Liver (tissue), 3 donors: ENCODE results near the gene ADK.
"Not testable (repeated sequence)": the region's sequence is repeated elsewhere in the genome, so short reads cannot be mapped to it uniquely, and the experiment has no call there.

Experiments
- JUND ChIP-seq, 2 donors: IDR thresholded peaks; 2 replicates each; pipeline ENCODE4 v1.6.1; 2016; ENCODE audit warnings: antibody characterized with exemption in 2 of 2
- RAD21 ChIP-seq, 2 donors: IDR thresholded peaks; 2 replicates each; pipeline ENCODE4 v1.6.1; 2016; ENCODE audit warnings: antibody characterized with exemption in 2 of 2, mild to moderate bottlenecking in 2 of 2
- RXRA ChIP-seq, 2 donors: IDR thresholded peaks; 2 replicates each; pipeline ENCODE4 v1.6.1; 2017 to 2018; ENCODE audit warnings: antibody characterized with exemption in 2 of 2, mild to moderate bottlenecking in 1 of 2
- SP1 ChIP-seq: IDR thresholded peaks from 2 replicates; pipeline ENCODE4 v1.6.1; 2018; ENCODE audit warnings: antibody characterized with exemption, mild to moderate bottlenecking
- TAF1 ChIP-seq: conservative IDR thresholded peaks from 2 replicates; pipeline ENCODE4 v1.6.1; 2016; ENCODE audit warnings: antibody characterized with exemption, mild to moderate bottlenecking
- YY1 ChIP-seq: IDR thresholded peaks from 2 replicates; pipeline ENCODE4 v1.6.1; 2016; ENCODE audit warnings: antibody characterized with exemption, mild to moderate bottlenecking
- TF ChIP-seq, protein P1 (sequence below): fragments of 150-350 bp; IDR thresholded peaks from 2 replicates; pipeline ENCODE4 v1.5.1; 2017; ENCODE audit warnings: improper control_type of control experiment, low read depth, low read length; ENCODE audit not compliant: missing input control
- TF ChIP-seq, protein P2 (sequence below): IDR thresholded peaks from 2 replicates; pipeline ENCODE4 v1.6.1; 2016; ENCODE audit warnings: antibody characterized with exemption
- donor health status: healthy.
- donor health status: healthy.

DNA sequence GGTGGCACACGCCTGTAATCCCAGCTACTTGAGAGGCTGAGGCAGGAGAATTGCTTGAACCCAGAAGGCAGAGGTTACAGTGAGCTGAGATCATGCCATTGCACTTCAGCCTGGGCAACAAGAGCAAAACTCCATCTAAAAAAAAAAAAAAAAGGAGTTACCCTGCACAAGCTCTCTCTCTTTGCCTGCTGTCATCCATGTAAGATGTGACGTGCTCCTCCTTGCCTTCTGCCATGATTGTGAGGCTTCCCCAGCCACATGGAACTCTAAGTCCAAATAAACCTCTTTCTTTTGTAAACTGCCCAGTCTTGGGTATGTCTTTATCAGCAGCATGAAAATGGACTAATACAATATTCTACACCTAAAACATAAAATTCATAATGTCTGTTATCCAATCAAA lies 429.4 kb downstream of the ADK start:
- TF ChIP-seq RAD21 (IDR thresholded peaks at IDR 0.05); YY1; RXRA (IDR thresholded peaks at IDR 0.05); TAF1; SP1; JUND (IDR thresholded peaks at IDR 0.05): not testable (repeated sequence)
- TF ChIP-seq, protein P1, sequence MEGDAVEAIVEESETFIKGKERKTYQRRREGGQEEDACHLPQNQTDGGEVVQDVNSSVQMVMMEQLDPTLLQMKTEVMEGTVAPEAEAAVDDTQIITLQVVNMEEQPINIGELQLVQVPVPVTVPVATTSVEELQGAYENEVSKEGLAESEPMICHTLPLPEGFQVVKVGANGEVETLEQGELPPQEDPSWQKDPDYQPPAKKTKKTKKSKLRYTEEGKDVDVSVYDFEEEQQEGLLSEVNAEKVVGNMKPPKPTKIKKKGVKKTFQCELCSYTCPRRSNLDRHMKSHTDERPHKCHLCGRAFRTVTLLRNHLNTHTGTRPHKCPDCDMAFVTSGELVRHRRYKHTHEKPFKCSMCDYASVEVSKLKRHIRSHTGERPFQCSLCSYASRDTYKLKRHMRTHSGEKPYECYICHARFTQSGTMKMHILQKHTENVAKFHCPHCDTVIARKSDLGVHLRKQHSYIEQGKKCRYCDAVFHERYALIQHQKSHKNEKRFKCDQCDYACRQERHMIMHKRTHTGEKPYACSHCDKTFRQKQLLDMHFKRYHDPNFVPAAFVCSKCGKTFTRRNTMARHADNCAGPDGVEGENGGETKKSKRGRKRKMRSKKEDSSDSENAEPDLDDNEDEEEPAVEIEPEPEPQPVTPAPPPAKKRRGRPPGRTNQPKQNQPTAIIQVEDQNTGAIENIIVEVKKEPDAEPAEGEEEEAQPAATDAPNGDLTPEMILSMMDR = not testable (repeated sequence)
- TF ChIP-seq, protein P2, sequence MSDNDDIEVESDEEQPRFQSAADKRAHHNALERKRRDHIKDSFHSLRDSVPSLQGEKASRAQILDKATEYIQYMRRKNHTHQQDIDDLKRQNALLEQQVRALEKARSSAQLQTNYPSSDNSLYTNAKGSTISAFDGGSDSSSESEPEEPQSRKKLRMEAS = not testable (repeated sequence)
